Sigmoid colon (tissue), 7 donors: ENCODE data around the gene CHI3L2. TPM values are rescaled to one million over a fixed set of nuclear protein-coding genes. Genes with fewer than 3 reads are reported as not detected.

ENCODE experiments used
- DNase-seq: peaks from one replicate; pipeline ENCODE4 v3.0.0-alpha.2; 2019
- H3K27ac ChIP-seq, 4 donors: fragments of 200-600 bp; sonication (generic); one replicate each; pipeline ENCODE4 v1.5.1; 2016 to 2019; ENCODE audit warnings: mild to moderate bottlenecking in 1 of 4
- H3K27me3 ChIP-seq, 3 donors: fragments of 200-600 bp; sonication (generic); one replicate each; pipeline ENCODE4 v1.5.1; 2019; ENCODE audit warnings: mild to moderate bottlenecking in 1 of 3
- H3K36me3 ChIP-seq, 4 donors: fragments of 200-600 bp; sonication (generic); one replicate each; pipeline ENCODE4 v1.5.1; 2016 to 2019
- H3K4me1 ChIP-seq, 4 donors: fragments of 200-600 bp; sonication (generic); one replicate each; pipeline ENCODE4 v1.5.1; 2017 to 2019
- H3K4me3 ChIP-seq, 4 donors: fragments of 200-600 bp; sonication (generic); one replicate each; pipeline ENCODE4 v1.5.1; 2017 to 2019; ENCODE audit warnings: mild to moderate bottlenecking in 2 of 4, moderate library complexity in 1 of 4
- H3K9me3 ChIP-seq, 4 donors: fragments of 200-600 bp in 3 of 4; sonication (generic) in 3 of 4; one replicate each; pipeline versions ENCODE4 v1.5.1 to v1.6.1; 2013 to 2019
- EP300 ChIP-seq, 4 donors: sonication (generic); formaldehyde crosslinking; IDR thresholded peaks; one replicate each; pipeline ENCODE4 v1.6.1; 2017; ENCODE audit warnings: antibody characterized with exemption in 4 of 4
- POLR2A ChIP-seq, 2 donors: fragments of 450-650 bp; IDR thresholded peaks; one replicate each; pipeline ENCODE4 v1.6.1; 2016; ENCODE audit warnings: antibody characterized with exemption in 2 of 2, mild to moderate bottlenecking in 2 of 2, moderate library complexity in 2 of 2
- POLR2AphosphoS5 ChIP-seq, 4 donors: sonication (generic); formaldehyde crosslinking; IDR thresholded peaks; one replicate each; pipeline ENCODE4 v1.6.1; 2017; ENCODE audit warnings: antibody characterized with exemption in 4 of 4
- WGBS, 2 donors: extraction: QIAGEN DNeasy Blood & Tissue Kit; methylation state at CpG; one replicate each; pipeline ENCODE4 v1.1.7; 2013; 5-methylcytosine and 5-hydroxymethylcytosine counted together
- intact Hi-C: fragments of 100-400 bp; cut with DNase I; formaldehyde crosslinking; loops from one replicate; pipeline ENCODE4 v1.15.1; 2023
- polyA plus RNA-seq, 3 donors: library from polyadenylated mRNA; stranded (reverse); fragments of 200-250 nt; gene quantifications; one replicate each; pipeline ENCODE4 v1.2.3, GENCODE V29; 2013
- total RNA-seq, 4 donors: library from RNA; depleted of rRNA; stranded (reverse); fragments of >200 nt; gene quantifications; one replicate each; pipeline ENCODE4 v1.1.0, GENCODE V29; 2016
- TF ChIP-seq, protein P1 (sequence below), 4 experiments: fragments of 450-650 bp in 3 of 4; fragments of 200-600 bp in 1 of 4; IDR thresholded peaks; one replicate each; pipeline ENCODE4 v1.5.1; 2016 to 2019; ENCODE audit warnings: antibody characterized with exemption in 4 of 4, mild to moderate bottlenecking in 3 of 4, moderate library complexity in 2 of 4
- donor health status: healthy with polysubstance abuse.
- donor health status: Bipolar disorder and iron deficiency.
- donor health status: healthy.

Gene CHI3L2
- total and polyA plus RNA-seq, 7 donors: 0.71 to 11.0 (median 2.2) TPM; not detected in 3

DNA sequence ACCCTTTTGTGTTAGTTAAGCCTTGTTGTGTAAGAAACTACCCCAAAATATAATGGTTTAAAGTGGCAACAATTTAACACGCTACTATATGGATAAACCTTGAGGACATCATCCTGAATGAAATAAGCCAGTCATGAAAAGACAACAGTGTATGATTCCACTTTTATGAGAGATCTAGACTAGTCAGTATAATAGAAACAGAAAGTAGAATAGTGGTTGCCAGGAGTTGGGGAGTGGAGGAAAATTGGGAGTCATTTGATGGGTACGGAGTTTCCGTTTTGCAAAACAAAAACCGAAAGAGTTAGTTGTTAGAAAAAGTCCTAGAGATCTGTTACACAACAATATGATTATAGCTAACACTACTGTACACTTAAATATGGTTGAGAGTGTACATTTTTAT is 47.1 kb downstream of the CHI3L2 start:
- Histone ChIP-seq H3K27me3 (peaks cover 6 to 27% (median 20%) of the 10 kb centered on the region in 3 donors), H3K4me1 (peaks cover 0 to 7% (median 0%) of the 10 kb centered on the region in 4 donors), H3K36me3 (no peaks in the 10 kb centered on the region), H3K9me3 (no peaks in the 10 kb centered on the region), H3K4me3 (no peak overlapping the region), H3K27ac (no peak overlapping the region)
- TF ChIP-seq, protein P1, sequence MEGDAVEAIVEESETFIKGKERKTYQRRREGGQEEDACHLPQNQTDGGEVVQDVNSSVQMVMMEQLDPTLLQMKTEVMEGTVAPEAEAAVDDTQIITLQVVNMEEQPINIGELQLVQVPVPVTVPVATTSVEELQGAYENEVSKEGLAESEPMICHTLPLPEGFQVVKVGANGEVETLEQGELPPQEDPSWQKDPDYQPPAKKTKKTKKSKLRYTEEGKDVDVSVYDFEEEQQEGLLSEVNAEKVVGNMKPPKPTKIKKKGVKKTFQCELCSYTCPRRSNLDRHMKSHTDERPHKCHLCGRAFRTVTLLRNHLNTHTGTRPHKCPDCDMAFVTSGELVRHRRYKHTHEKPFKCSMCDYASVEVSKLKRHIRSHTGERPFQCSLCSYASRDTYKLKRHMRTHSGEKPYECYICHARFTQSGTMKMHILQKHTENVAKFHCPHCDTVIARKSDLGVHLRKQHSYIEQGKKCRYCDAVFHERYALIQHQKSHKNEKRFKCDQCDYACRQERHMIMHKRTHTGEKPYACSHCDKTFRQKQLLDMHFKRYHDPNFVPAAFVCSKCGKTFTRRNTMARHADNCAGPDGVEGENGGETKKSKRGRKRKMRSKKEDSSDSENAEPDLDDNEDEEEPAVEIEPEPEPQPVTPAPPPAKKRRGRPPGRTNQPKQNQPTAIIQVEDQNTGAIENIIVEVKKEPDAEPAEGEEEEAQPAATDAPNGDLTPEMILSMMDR (IDR thresholded peaks at IDR 0.05): no peak
- TF ChIP-seq POLR2A (IDR thresholded peaks at IDR 0.05) (no peak), EP300 (IDR thresholded peaks at IDR 0.05) (no peak), POLR2AphosphoS5 (IDR thresholded peaks at IDR 0.05) (no peak)
- intact Hi-C loops: no loop called here
- 61 to 69% methylated on average over 4 of the region's 4 CpGs for WGBS, 2 donors
- DNase-seq: no peak

DNA sequence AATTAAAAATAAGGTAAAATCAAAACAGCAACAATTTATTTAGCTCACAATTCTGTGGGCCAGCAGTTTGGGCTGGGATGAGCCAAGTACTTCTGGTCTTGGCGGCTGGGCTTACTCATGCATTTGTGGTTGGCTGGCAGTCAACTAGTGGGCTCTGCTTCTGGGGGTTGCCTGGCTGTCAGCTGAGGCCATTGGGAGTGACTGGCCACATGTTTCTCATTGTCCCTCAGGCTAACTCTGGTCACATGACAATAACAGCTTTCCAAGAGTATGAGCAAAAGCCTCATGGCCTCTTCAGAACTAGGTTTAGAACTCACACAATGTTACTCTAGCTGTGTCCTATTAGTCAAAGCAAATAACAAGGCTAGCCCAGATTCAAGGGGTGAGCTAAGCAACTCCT is 47.6 kb downstream of the CHI3L2 start:
- Histone ChIP-seq H3K4me3 (no peak overlapping the region), H3K27me3 (peaks cover 6 to 23% (median 20%) of the 10 kb centered on the region in 3 donors), H3K27ac (no peak overlapping the region), H3K36me3 (no peaks in the 10 kb centered on the region), H3K9me3 (no peaks in the 10 kb centered on the region), H3K4me1 (peaks cover 0 to 7% (median 0%) of the 10 kb centered on the region in 4 donors)
- TF ChIP-seq POLR2AphosphoS5 (IDR thresholded peaks at IDR 0.05): peak in 1 of 4 donors; percentile 40
- no peak for TF ChIP-seq POLR2A (IDR thresholded peaks at IDR 0.05)
- peak; percentile 84 for DNase-seq
- intact Hi-C loops: no loop called here
- WGBS, 2 donors: 72 to 80% methylated on average over 1 of the region's 1 CpG

DNA sequence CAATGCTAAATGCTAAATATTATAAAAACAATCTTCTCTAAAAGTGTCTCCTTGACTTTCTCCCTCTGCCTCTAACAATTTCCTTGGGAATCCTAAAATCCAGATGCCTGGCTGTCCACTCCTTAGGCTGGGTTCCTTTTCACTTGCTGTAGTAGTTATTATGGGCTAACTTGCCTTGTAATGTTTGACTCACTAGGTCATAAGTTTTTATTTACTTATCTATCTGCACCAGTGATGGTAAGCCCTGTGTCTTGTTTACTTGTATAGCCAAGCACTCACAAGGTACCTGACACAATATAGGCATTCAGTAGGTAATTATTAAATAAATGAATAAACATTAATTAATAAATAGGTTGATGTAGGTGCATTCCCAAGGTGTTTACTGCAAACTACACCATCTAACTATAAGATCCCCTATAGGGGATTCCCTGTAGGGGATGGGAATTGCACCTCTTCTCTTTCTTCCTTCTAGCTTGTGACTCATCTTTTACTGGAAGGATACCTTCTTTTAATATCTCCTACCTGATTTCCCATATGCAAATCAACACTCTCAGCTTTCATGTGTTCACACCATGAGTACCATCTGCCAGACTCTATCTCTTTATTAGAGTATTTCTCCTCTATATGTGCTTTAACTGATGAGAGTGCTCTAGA is 48.4 kb downstream of the CHI3L2 start:
- no peak overlapping the region for H3K27ac ChIP-seq
- TF ChIP-seq EP300 (IDR thresholded peaks at IDR 0.05): no peak
- no peak for TF ChIP-seq POLR2A (IDR thresholded peaks at IDR 0.05)
- no peak for TF ChIP-seq POLR2AphosphoS5 (IDR thresholded peaks at IDR 0.05)
- TF ChIP-seq, protein P1 (IDR thresholded peaks at IDR 0.05): no peak
- no peaks in the 10 kb centered on the region for H3K36me3 ChIP-seq
- no peak overlapping the region for H3K4me3 ChIP-seq
- no peaks in the 10 kb centered on the region for H3K9me3 ChIP-seq
- intact Hi-C loops: no loop called here
- DNase-seq: no peak
- peaks cover 3 to 14% (median 14%) of the 10 kb centered on the region in 3 donors for H3K27me3 ChIP-seq
- peaks cover 0 to 4% (median 0%) of the 10 kb centered on the region in 4 donors for H3K4me1 ChIP-seq

DNA sequence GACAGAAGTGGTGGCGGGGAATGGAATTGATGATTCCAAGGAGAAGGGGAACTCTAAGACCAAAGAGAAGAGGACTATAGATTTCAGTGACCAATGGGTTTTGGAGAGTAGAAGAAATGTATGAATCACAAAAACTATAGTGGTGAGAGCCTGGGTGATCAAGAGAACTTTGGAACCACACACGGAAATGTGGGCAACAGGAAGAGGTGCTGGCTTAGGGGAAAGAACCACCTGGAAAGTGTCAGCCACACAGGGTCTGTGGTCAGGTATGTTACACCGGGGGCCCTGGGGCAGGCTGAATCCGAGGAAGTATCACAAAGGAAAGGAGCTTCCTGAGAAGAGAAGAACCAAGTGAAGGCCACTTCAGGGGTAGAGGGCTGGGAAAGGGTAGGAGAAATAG is 51.6 kb downstream of the CHI3L2 start:
- intact Hi-C loops: no loop called here
- WGBS, 2 donors: 77 to 79% methylated on average over 4 of the region's 4 CpGs
- Histone ChIP-seq H3K27me3 (no peaks in the 10 kb centered on the region), H3K9me3 (no peaks in the 10 kb centered on the region), H3K4me3 (no peak overlapping the region), H3K4me1 (no peaks in the 10 kb centered on the region), H3K36me3 (no peaks in the 10 kb centered on the region), H3K27ac (no peak overlapping the region)
- TF ChIP-seq POLR2A (IDR thresholded peaks at IDR 0.05) (no peak), EP300 (IDR thresholded peaks at IDR 0.05) (no peak), POLR2AphosphoS5 (IDR thresholded peaks at IDR 0.05) (no peak)
- TF ChIP-seq, protein P1 (IDR thresholded peaks at IDR 0.05): no peak
- DNase-seq: no peak

DNA sequence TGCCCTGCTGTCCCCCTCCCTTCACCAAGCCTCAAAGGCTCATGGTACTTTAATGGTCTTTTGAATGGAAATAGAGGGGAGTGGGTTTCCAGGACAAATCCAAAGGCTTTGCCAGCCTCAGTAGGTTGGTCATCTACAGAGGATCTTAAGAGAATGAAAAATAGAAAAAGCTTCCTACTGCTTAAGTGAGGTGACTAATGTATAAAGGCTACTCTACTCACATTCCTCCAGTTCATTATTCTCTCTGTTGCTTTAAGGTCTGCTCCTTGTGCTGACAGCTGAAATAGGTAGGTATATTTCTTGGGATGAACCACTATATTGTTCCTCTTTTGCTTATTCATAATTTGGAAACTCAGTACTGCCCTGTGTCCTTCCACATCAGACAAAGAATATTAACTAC is 52.8 kb downstream of the CHI3L2 start:
- no peak for DNase-seq
- intact Hi-C loops: no loop called here
- no peaks in the 10 kb centered on the region for H3K27me3 ChIP-seq
- H3K4me1 ChIP-seq: no peaks in the 10 kb centered on the region
- no peak overlapping the region for H3K4me3 ChIP-seq
- H3K36me3 ChIP-seq: no peaks in the 10 kb centered on the region
- no peaks in the 10 kb centered on the region for H3K9me3 ChIP-seq
- H3K27ac ChIP-seq: no peak overlapping the region
- TF ChIP-seq EP300 (IDR thresholded peaks at IDR 0.05): no peak
- no peak for TF ChIP-seq POLR2AphosphoS5 (IDR thresholded peaks at IDR 0.05)
- TF ChIP-seq POLR2A (IDR thresholded peaks at IDR 0.05): no peak
- TF ChIP-seq, protein P1 (IDR thresholded peaks at IDR 0.05): no peak
